GM21390 (cell line): ENCODE measurements around the gene TTN.
"Not testable (repeated sequence)": the region's sequence is repeated elsewhere in the genome, so short reads cannot be mapped to it uniquely, and the experiment has no call there.

Experiments
- ATAC-seq: cut with Tn5 transposase; IDR thresholded peaks from one replicate; pipeline ENCODE4 v1.9.1; 2021; ENCODE audit not compliant: unreplicated experiment

Gene TTN

DNA sequence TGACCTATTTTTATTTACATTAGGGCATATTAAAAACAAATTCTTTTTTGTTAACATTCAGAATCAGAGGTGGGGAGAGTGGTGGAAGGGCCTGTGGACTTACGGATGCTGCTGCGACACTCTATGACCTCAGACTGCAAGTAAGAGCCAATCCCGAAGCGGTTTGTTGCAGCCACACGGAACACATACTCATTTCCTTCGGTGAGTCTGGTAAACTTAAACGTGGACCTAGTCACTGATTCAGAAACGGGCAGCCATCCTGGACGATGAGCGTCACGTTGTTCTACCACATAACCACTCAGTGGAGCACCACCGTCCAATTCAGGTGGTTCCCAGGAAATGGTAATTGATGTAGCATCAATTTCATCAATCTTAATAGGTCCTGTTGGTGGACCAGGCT is 265.1 kb downstream of the TTN start:
- ATAC-seq: no peak

DNA sequence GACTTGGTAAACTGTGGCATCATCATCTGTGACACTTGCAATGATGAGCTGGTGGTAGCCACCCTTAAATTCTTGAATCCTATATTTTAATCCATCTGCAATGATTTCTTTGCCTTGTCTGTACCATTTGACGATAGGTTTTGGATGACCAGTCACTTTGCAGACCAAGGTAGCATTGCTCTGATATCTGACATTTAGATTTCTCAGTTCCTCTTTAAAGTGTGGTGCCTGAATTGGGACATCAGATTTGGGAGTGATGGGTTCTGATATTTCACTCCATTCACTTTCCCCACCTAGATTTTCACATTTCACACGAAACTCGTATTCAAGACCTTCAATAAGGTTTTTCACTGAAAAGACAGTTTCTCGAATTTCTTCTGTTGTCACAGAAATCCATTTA is 271.2 kb downstream of the TTN start:
- ATAC-seq: no peak

DNA sequence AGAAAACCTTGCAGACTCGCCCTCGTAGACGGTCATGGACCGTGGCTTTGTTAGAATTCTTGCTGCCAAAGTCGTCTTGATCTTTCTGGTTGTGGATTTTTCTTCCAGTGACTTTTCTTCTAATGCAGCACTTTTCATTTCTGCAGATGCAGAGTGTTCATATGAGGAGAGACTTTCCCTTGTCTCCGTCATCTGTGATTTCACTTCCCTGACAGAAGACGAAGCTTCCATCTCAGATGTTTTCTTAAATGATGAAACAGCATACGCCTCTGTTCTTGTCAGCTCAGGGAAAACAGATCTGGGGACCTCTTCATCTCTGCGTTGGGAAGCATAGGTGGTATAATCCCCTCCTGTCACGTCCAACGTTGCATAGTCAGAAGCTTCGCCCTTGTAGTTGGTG is 276.1 kb downstream of the TTN start:
- ATAC-seq: no peak

DNA sequence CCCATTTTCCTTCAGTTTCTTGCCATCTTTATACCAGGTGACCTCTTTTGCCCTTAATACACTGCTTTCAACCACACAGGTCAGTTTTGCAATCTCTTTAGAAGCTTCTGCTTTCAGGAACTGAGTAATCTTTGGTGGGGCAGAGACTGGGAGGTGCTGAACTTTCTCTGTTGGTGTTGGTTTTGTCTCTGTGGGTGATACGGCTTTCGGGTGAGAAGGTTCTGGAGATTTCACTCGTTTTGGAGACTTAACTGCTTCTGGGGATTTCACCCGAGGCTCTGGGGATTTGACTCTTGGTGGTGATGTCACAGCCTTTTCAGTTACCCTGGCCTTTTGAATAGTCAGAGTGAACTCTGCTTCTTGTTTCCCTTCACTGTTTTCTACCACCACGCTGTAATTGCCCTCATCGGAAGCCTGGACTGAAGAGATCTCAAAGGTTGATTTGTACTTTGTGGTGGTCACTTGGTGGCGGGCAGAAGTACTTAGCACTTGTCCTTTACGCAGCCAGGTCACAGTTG is 276.5 kb downstream of the TTN start:
- peak; percentile 97 for ATAC-seq

DNA sequence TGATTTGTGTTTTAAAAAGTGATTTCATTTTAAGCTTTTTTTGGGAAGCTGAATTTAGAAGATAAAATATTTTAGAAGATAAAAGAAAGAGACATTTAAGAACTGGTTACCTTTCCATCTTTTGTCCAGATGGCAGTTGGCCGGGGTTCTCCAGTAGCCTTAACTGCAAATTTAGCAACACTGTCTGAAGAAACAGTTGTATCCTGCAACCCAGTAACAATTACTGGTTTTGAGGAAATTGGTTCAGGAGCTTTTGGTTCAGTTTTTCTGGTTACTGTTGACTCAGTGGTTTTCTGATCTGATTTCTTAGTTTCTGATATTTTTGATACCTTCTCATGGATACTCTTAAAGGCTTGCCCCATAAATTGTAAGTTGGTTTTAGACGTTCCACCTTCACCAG is 277.1 kb downstream of the TTN start:
- no peak for ATAC-seq

DNA sequence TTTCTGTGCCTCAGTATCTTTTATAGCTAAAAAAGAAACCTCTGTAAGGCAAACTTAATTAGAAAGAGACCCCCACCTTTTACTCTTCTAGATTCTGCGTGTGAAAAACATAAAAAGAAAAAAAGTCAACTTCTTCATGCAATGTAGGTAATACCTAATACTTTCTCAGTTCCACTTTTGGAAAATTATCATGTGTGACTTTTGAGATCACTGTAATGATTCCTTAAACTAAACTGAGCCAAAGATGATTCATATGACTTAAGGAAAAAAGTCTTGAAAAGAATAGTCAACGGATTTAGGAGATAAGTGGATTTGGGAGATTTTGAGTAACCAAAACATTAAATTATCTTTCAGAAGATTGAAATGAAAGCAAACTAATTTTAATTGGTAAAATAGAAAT is 278.0 kb downstream of the TTN start:
- no peak for ATAC-seq

DNA sequence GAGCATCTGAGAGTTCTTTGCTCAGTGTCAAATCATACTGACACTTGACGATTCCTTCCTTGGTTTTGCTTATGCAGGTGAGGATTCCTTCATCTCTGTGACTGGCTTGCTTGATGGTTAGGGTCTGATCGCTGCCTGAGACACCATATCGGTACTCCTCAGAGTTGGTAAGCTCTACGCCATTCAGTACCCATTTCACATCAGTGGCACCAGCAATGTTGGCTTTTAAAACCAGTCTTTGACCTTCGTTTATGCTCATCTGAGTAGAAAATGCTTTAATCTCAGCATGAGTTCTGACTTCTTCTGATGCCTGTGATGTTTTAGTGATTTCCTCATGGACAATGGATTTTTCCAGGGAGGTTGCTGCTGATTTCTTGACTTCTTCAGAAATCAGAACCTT is 278.6 kb downstream of the TTN start:
- ATAC-seq: no peak

DNA sequence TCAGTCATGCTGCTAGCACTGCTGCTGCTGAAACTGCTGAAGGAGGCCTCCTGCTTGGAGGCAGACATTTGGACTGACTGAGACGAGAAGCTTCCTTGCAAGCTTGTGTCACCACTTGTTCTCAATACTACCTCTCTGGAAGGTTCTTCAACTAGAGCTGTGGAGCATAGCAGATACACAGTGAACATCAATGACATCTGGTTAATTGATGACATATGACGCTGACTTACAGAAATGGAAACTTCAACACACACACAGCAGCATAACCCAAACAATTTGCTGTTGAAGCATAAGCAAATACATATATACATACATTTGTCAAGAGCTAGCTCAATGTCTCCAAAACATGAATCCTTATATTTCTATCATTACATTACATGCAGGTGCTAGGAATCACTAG is 279.6 kb downstream of the TTN start:
- no peak for ATAC-seq

DNA sequence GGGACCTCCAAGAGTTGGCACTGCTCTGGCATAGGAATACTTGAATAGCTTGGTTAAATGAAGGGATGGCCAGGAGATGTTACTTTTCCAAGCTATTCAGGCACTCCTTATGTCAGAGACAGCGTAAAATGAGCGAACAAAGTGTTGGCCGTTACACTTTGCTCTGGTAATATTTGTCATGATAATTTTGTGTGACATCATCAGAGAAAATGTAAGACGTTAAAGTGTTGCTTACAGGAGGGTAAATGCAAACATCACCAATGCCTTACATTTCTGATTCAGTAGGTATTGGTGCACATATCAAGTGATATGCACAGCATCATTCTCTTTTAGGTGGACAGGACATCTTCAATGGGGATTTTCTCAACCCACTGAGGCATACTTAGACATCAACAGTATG is 281.0 kb downstream of the TTN start:
- no peak for ATAC-seq

DNA sequence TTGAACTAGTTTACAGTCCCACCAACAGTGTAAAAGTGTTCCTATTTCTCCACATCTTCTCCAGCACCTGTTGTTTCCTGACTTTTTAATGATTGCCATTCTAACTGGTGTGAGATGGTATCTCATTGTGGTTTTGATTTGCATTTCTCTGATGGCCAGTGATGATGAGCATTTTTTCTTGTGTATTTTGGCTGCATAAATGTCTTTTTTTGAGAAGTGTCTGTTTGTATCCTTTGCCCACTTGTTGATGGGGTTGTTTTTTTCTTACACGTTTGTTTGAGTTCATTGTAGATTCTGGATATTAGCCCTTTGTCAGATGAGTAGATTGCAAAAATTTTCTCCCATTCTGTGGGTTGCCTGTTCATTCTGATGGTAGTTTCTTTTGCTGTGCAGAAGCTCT is 281.8 kb downstream of the TTN start:
- ATAC-seq: not testable (repeated sequence)

DNA sequence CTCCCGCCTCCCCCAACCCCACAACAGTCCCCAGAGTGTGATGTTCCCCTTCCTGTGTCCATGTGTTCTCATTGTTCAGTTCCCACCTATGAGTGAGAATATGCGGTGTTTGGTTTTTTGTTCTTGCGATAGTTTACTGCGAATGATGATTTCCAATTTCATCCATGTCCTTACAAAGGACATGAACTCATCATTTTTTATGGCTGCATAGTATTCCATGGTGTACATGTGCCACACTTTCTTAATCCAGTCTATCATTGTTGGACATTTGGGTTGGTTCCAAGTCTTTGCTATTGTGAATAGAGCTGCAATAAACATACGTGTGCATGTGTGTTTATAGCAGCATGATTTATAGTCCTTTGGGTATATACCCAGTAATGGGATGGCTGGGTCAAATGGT is 282.2 kb downstream of the TTN start:
- ATAC-seq: not testable (repeated sequence)

DNA sequence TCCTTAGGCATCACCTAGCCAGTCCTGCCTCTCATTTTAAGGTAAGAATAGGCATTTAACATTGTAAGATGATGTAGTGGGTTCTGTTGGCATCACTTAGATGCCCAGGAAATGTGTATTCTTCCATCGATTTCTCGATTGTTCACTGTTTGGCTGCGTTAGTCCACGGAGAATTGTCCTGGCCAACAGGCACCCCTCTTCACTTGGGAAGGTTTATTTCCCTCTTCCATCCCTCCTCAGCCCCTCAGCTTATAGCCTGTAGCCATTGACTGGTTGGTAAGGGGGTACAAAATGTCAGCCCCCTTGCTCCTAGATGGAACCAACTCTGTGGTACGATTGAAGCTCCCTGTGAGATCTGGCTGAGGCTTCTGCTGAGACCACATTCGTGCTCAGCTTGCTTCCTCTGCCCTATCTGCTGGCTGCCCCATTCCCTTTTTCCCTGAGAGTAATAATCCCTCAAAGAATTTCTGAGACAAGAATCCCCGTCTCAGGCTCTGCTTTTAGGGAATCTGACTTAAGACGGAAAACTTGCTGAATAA is 283.6 kb downstream of the TTN start:
- ATAC-seq: no peak

DNA sequence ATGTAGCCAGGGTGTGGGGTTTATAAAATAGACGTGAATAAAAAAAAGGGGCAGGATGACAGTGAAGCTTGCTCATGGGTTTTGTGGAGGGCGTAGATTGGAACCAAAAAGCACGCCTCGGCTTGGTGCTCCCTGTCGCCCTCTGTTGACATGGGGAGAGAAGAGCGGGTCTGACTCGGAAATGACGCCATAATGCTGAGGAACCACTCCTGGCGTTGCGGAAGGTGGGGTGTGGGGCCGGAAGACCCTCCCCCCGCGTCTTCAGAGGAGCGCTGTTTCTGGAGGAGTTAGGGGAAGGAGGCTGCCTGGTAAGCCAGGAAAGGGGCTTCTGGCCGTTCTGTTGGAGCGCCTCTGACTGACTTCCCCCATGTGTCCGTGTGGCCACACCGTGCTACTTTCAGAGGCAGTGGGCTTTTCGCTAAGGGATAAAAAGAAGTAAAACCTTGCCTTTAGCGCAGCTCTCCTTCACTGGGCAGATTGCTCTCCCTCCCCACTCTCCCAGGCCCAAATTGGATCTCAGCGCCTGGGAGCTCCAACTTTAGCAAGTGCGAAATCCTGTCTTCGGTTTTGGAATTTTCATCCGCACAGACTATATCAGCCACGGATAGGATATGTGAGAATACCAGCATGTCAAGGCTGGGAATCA is 284.1 kb downstream of the TTN start:
- peak; percentile 92 for ATAC-seq

DNA sequence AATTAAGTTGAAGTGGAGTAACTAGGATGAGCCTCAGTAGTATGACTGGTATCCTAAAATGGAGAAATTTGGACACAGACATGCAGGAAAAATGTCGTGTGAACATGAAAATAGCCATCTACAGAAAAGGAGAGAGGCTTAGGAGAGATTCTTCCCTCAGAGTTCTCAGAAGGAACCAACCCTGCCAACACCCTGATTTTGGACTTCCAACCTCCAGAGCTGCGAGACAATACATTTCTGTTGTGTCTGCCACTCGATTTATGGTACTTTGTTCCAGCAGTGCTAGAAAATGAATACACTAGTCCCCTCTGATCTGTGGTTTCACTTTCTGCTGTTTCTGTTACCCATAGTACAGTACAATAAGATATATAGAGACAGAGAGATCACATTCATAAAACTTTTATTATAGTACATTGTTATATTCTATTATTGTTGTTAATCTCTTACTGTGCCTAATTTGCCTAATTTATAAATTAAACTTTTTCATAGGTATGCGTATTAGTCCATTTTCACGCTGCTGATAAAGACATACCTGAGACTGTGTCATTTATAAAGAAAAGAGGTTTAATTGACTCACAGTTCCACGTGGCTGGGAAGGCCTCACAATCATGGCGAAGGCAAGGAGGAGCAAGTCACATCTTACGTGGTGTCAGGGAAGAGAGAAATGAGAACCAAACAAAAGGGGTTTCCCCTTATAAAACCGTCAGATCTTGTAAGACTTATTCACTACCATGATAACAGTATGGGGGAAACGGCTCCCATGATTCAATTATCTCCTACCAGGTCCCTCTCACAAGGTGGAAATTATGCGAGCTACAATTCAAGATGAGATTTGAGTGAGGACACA is 285.7 kb downstream of the TTN start:
- no peak for ATAC-seq

DNA sequence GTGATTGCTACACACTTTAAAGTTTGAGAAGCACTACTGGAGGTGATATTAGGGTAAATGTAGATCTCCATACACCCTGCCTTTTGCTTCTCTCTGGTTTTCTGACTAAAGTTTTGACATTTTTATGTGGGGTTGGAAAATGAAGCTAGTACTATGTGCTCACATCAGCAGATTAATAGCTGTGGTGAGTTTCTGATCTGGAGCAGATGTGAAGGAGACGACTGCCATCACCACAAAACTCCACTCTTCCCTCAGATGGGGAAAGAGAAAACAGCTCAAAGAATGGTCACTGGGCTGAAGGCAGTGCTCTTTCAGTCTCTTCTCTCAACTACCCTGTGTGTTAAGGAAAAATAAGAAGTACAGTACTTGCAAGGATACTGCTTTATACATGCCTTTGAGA is 289.7 kb downstream of the TTN start:
- no peak for ATAC-seq

DNA sequence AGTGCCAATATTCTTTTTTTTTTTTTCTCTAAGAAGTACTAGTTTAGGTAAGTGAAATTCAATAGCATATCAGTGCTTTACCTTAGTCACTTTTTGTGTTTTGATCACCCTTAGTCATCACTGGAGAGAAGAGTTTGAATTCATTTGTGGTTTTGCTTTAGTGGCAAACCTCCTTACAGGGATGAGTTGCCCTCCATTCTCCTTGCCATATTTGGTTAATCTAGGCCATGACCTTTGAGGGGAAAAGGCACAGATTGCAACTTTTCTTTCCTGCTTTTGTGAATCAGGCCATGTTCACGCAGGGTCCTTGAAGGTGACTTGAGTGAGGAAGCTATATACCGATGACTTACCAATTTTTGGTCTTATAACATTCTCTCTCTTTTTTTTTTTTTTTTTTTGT is 292.6 kb downstream of the TTN start:
- ATAC-seq: no peak

DNA sequence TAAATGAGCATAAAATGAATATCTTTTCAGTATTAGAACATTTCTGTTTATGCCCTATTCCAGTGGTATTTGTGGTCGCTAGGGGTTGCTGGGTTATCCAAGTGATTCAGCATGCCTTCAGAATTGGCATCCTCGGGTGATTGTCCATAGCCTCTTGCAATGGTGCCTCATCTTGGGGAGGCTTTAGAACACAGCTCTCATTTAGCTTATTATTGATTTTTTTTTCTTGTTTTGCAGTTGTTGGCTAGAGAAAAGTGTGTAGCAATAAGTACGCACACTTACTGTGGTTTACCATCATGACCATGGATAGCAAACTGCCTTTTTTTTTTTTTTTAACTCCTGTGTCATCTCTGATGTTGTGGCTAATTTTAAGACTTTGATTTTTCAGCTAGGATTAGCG is 293.3 kb downstream of the TTN start:
- ATAC-seq: no peak

DNA sequence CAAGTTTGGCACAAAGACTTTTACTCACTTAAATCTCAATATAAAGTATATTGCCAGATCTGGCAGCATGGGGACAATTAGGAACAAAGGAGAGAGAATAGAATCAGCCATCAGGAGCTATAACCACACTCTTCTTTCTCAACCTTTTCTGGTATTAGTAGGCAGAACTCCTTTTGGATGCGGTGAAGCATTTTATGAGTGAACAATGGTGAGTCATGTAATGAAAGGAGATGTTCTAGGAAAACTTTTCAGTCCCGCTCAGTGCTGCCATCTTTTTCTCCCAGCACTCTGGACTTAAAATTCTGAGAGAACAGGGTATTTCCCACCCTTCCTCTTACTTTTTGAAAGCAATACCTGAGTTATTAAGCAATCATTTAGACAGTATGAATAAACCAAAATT is 294.7 kb downstream of the TTN start:
- ATAC-seq: no peak

DNA sequence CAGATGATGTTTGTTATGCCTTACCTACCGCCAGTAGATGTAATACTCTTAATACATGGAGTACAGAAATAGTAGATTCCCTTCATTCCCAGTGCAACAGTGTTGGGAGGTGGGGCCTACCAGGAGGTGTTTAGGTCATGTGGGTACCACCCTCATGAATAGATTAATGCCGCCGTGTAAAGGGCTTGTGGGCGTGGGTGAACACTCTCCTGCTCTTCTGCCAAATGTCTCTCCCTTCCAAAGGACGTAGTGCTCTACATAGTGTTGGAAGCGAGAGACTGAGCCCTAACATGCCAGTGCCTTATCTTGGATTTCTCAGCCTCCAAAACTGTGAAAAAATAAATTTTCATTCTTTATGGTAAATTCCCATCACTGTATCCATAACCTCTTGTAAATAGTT is 296.8 kb downstream of the TTN start:
- no peak for ATAC-seq

DNA sequence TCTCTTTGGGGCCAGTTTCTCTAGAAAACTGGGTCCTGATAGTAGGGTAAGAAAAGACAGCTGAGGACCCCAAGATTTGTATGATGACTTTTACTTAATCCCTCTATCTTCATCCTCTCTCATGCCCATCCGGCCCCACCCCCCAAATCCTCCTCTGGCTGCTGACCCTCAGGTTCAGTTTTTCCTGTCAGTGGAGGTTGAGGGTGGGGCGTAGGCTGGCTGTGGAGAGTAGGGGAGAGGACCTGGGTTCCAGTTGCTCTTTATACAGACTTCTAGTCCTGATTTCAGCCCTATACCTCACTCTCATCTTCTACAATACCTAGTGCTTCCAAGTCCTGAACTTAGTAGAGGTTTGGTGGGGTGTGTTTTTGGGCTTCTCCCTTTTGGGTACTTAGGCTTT is 298.6 kb downstream of the TTN start:
- ATAC-seq: no peak

DNA sequence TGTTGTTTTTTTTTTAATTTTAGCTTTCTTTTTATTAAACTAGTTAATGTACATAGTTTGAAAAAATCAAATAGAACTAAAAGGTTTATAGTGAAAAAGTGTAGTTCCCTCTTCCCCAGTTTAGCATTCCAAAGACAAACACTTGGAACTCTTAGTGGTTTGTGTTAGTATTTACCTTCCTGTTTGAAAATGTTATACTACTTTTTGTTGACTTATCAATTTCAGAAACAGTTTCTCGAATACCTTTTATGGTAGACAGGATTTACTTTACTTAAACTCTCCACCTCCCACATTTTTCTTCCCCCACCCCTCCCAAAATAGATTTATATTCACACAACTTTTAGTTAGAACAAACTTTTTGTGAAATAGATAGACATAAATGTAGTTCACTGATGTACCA is 300.3 kb downstream of the TTN start:
- no peak for ATAC-seq

DNA sequence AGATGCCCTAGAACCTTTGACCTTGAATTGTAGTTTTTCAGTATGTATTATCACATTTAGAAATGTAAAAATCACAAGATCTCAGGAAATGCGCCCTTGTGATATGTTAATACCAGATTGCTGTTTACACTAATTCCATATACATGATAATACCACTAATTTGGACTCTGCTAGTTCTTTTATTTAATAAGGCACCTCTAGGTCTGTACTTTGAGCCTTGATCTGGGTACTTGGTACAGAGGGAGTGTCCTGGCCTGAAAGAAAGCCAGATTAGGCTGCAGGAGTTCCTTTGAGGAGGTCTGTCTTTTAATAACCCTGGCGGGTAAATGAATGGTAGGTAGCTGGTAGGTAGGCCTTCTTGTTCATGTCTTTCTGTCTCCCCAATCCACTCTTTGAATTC is 300.7 kb downstream of the TTN start:
- ATAC-seq: no peak
